KMS-11 (cell line): Measurements from ENCODE around the gene RIPOR2.
"Not testable (repeated sequence)": the region's sequence is repeated elsewhere in the genome, so short reads cannot be mapped to it uniquely, and the experiment has no call there.

Experiments
- H2AFZ ChIP-seq: fragments of 200-600 bp; sonication (generic); 2 replicates; pipeline ENCODE4 v1.6.1; 2016; ENCODE audit warnings: antibody characterized with exemption, mixed run types, low read depth
- H3K27ac ChIP-seq: fragments of 200-600 bp; sonication (generic); 2 replicates; pipeline ENCODE4 v1.6.1; 2016; ENCODE audit warnings: mild to moderate bottlenecking, mixed run types
- H3K27me3 ChIP-seq: fragments of 200-600 bp; sonication (generic); 2 replicates; pipeline ENCODE4 v1.6.1; 2017; ENCODE audit warnings: mild to moderate bottlenecking, low read depth, mixed run types, moderate library complexity; ENCODE audit not compliant: insufficient read depth
- H3K36me3 ChIP-seq: fragments of 200-600 bp; sonication (generic); 2 replicates; pipeline ENCODE4 v1.6.1; 2017; ENCODE audit warnings: mild to moderate bottlenecking, mixed run types; ENCODE audit not compliant: insufficient read depth
- H3K4me1 ChIP-seq: fragments of 200-600 bp; sonication (generic); 2 replicates; pipeline ENCODE4 v1.6.1; 2016; ENCODE audit warnings: mild to moderate bottlenecking, low read depth, mixed run types; ENCODE audit not compliant: poor library complexity, severe bottlenecking
- H3K4me2 ChIP-seq: fragments of 200-600 bp; sonication (generic); 2 replicates; pipeline ENCODE4 v1.7.0; 2016; ENCODE audit warnings: mild to moderate bottlenecking, mixed run types
- H3K4me3 ChIP-seq: fragments of 200-600 bp; sonication (generic); IDR thresholded peaks from 2 replicates; pipeline ENCODE4 v1.6.1; 2017; ENCODE audit warnings: low read depth, low read length, mixed read lengths; ENCODE audit not compliant: insufficient read depth
- H3K79me2 ChIP-seq: fragments of 200-600 bp; sonication (generic); 2 replicates; pipeline ENCODE4 v1.6.1; 2016; ENCODE audit warnings: low read depth, mixed run types; ENCODE audit not compliant: insufficient read depth
- H3K9ac ChIP-seq: fragments of 200-600 bp; sonication (generic); 2 replicates; pipeline ENCODE4 v1.6.1; 2016; ENCODE audit warnings: mild to moderate bottlenecking, mixed run types
- H4K20me1 ChIP-seq: fragments of 200-600 bp; sonication (generic); 2 replicates; pipeline ENCODE4 v1.6.1; 2016; ENCODE audit warnings: mild to moderate bottlenecking, mixed run types; ENCODE audit not compliant: insufficient read depth
- CTCF ChIP-seq: fragments of 200-600 bp; sonication (generic); conservative IDR thresholded peaks from 2 replicates; pipeline ENCODE4 v1.6.1; 2017; ENCODE audit warnings: low read depth, mild to moderate bottlenecking, antibody characterized with exemption, low read length, moderate library complexity, mixed read lengths

RIPOR2 gene

DNA sequence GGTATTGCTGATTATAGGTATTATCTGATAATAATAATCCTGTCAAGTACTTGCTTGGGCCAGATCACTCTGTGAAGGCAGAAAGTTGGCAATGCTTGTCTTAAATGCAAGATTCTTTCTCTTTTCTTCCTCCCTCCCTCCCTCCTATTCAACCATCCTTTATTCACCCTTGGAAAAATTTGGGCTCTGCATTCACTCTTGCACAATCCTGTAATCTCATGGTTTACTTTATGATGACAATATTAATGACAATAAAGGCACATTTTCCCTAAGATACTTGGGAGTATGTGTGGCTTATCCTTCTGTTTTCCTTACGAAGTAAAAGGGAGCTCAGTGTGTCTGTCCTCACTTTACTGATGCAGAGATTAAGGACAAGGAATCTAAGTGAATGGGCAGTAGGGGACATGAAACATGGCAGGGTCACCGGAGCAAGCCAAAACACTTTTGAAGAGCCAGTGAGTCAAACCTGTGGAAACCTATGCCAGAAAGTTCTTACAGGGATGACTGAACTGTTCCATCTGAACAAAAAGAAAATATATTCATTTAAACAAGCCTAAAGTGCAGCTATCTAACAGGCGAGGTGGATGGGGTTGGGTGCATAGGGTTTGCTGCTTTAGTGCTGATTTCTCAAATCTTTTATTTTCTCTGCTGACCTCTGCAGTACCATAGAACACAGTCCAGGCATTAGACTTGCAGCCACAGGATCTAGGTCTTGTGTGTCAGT lies 14.6 kb upstream of the RIPOR2 start:
- H3K79me2 ChIP-seq = no peaks in the 10 kb centered on the region

GRCh38 chr6:24949020-24949569 lies 13.3 kb upstream of the RIPOR2 start:
- Histone ChIP-seq H3K36me3 (no peaks in the 10 kb centered on the region), H3K27me3 (no peaks in the 10 kb centered on the region), H3K4me3 (no peak overlapping the region), H4K20me1 (no peaks in the 10 kb centered on the region), H3K27ac (no peak overlapping the region), H3K9ac (no peak overlapping the region), H3K4me2 (no peak overlapping the region), H3K4me1 (no peaks in the 10 kb centered on the region), H2AFZ (no peak overlapping the region), H3K79me2 (no peaks in the 10 kb centered on the region)
- no peak for TF ChIP-seq CTCF

More for the DNA sequence above, 14.6 kb upstream of the RIPOR2 start:
- H4K20me1 ChIP-seq = no peaks in the 10 kb centered on the region
- no peak overlapping the region for H2AFZ ChIP-seq
- H3K9ac ChIP-seq = no peak overlapping the region
- no peak overlapping the region for H3K27ac ChIP-seq
- no peaks in the 10 kb centered on the region for H3K27me3 ChIP-seq
- no peaks in the 10 kb centered on the region for H3K36me3 ChIP-seq
- no peak for TF ChIP-seq CTCF
- H3K4me3 ChIP-seq = no peak overlapping the region
- H3K4me1 ChIP-seq = no peaks in the 10 kb centered on the region
- no peak overlapping the region for H3K4me2 ChIP-seq

GRCh38 chr6:24948261-24948660 lies 12.5 kb upstream of the RIPOR2 start:
- H3K9ac ChIP-seq, H3K36me3 ChIP-seq, H3K4me2 ChIP-seq, H3K27ac ChIP-seq, H3K79me2 ChIP-seq, H3K27me3 ChIP-seq, H3K4me1 ChIP-seq, H2AFZ ChIP-seq, H3K4me3 ChIP-seq, H4K20me1 ChIP-seq: not testable (repeated sequence)

DNA sequence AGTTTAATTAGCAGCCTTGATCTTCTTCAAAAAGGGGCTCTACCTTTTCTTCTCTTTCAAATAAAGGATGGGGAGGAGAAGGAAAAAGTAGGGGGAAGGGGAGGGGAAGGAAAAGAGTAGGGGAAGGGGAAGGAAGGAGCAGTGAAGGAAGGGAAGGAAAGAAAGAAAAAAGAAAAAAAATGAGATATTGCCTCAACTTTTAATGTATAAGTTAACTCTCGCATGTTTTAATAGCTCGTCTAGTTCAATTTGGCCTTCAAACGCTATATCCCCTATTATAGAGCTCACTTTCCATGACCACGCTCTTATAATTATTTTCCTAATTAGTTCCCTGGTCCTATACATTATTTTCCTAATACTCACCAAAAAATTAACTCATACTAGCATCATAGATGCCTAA lies 11.9 kb upstream of the RIPOR2 start:
- H4K20me1 ChIP-seq = no peaks in the 10 kb centered on the region
- no peak overlapping the region for H3K9ac ChIP-seq
- H3K4me2 ChIP-seq = no peak overlapping the region
- no peaks in the 10 kb centered on the region for H3K27me3 ChIP-seq
- no peaks in the 10 kb centered on the region for H3K4me1 ChIP-seq
- no peak for TF ChIP-seq CTCF
- no peaks in the 10 kb centered on the region for H3K36me3 ChIP-seq
- no peak overlapping the region for H3K4me3 ChIP-seq
- H2AFZ ChIP-seq = no peak overlapping the region
- no peaks in the 10 kb centered on the region for H3K79me2 ChIP-seq
- no peak overlapping the region for H3K27ac ChIP-seq

DNA sequence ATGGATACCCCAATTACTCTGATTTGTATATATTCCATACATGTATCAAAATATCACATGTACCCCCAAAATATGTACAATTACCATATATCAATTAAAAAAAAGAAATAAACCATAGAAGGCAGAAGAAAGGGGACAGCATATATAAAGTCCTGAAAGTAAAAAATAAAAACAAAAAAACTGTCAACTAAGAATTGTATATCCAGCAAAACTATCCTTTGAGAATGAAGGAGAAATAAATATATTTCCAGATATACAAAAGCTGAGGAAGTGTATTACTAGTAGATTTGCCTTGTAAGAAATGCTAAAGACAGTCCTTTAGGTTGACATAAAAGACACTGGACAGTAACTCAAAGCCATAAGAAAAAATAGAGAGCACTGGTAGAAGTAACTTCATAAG lies 9.3 kb upstream of the RIPOR2 start:
- no peaks in the 10 kb centered on the region for H3K79me2 ChIP-seq
- no peak for TF ChIP-seq CTCF
- no peak overlapping the region for H3K27ac ChIP-seq
- no peak overlapping the region for H3K9ac ChIP-seq
- no peaks in the 10 kb centered on the region for H3K4me1 ChIP-seq
- no peak overlapping the region for H3K4me2 ChIP-seq
- H3K36me3 ChIP-seq = no peaks in the 10 kb centered on the region
- H4K20me1 ChIP-seq = no peaks in the 10 kb centered on the region
- no peak overlapping the region for H2AFZ ChIP-seq
- no peaks in the 10 kb centered on the region for H3K27me3 ChIP-seq
- H3K4me3 ChIP-seq = no peak overlapping the region
